HG02943 (cell line): Measurements from ENCODE around the gene ZNF230.

Experiments used
- ATAC-seq: cut with Tn5 transposase; IDR thresholded peaks from one replicate; pipeline ENCODE4 v1.9.1; 2021; ENCODE audit warnings: mild to moderate bottlenecking, low read depth, moderate library complexity; ENCODE audit not compliant: unreplicated experiment

The ZNF230 gene

DNA sequence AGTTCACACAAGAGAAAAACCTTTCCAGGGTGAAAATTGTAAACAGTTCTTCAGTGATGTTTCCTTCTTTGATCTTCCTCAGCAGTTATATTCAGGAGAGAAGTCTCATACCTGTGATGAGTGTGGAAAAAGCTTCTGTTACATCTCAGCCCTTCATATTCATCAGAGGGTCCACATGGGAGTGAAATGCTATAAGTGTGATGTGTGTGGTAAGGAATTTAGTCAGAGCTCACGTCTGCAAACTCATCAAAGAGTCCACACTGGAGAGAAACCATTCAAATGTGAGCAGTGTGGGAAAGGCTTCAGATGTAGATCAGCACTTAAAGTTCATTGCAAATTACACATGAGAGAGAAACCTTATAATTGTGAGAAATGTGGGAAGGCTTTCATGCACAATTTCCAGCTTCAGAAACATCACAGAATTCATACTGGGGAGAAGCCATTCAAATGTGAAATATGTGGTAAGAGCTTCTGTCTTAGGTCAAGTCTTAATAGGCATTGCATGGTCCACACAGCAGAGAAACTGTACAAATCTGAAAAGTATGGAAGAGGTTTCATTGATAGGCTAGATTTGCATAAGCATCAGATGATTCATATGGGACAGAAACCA lies 29.3 kb downstream of the ZNF230 start:
- ATAC-seq, result no peak

DNA sequence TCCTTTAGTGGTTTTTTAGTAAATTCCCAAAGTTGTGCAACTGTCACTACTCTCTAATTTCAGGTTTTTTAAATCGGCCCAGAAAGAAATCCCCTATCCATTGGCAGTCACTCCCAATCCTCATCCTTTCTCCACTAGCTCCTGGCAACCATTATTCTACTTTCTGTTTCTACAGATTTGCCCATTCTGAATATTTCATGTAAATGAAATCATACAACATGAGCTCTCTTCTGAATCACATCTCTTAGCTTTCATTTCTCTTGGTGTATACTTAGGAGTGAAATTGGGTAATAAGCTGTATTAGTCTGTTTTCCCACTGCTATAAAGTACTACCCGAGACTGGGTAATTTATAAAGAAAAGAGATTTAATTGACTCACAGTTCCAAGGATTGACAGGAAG lies 39.4 kb downstream of the ZNF230 start:
- no peak for ATAC-seq

DNA sequence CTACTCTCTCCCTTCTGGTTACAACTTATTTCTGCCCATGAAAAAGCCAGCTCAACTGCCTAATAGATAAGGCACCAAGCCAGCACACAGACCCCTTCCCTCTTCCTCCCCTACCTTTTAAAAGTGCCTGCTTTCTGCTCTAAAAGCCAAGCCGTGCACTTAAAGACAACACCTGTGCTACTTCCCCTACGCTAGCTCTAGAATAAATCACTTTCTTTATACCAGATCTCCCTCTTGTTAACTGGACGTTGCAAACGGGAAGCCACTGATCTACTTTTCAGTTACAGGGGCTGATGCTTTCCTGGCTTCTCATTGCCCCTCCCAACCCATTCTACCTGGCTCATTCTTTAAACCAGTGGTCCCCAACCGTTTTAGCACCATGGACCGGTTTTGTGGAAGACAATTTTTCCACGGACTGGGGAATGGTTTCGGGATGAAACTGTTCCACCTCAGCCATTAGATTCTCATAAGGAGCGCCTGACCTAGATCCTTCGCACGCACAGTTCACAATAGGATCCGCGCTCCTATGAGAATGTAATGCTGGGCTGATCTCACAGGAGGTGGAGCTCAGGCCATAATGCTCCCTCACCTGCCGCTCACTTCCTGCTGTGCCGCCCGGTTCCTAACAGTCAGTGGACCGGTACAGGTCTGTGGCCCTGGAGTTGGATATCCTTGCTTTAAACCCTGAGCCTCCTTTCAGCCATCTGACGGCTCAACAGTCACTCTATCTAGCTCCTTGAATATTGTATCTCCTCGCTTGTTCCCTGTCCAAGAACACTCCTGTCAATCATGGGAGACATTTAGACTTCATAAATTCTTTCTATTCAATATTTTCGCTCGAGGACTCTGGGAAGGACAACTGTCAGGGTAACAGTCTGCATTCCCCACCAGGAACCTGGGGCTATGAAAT lies 48.2 kb downstream of the ZNF230 start:
- ATAC-seq, result no peak

DNA sequence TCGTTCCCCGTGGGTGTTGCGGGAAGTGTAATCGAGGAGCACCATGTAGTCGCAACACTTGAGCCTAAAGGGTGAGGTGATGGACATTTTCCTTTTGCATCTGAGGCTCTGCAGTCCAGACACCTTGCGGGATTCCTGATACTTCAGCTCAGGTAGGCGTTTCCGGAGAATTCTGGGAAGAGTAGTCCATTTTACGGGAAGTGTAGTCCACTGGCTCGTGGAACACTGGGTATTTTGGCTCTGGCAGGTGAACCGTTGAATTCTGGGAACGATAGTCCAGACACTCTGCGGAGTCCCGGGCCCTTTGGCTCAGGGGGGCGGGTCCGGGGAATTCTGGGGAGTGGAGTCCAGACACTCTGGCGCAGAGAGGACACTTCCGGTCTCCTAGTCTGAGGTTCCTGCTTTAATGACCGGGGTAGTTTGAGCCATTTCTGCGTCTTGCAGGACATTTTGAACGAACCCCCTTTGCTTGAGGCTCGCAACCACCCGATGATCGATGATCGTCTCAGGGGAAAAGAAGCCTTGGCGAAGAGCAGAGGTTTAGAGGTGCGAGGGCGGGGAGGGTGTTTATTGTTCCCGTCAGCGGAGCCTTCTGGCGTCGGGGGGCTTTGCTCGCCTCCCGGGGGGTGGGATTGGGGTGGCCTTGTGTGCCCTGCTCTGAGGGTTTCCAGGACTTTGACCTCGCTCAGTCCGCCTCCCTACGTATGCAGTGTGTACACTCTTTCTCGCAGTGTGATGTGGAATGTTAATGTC lies 49.1 kb downstream of the ZNF230 start, which contains the start of gene ZNF223:
TSS of gene ZNF223 (plus strand) at position 387 of the 753 bp plus-strand sequence. CDS start 3,141 bp downstream, outside the sequence.
- no peak for ATAC-seq

DNA sequence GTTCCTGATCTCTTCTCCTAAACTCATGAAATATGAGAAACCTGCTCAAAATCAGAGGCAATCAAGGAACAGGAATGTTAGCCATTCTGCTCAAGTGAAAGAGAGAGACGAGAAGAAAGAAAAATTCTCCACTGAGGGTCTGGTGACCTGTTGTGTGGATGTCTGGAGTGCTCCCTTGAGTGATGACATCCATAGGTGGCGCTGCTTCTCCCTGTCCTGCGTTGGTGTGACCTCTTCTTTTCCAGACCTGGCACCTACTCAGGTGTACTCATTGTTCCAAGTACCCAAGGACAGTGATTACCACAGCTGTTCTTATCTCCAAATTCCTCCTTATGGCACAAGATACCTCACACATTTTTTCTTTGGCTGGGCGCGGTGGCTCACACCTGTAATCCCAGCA lies 53.1 kb downstream of the ZNF230 start:
- ATAC-seq, result no peak

DNA sequence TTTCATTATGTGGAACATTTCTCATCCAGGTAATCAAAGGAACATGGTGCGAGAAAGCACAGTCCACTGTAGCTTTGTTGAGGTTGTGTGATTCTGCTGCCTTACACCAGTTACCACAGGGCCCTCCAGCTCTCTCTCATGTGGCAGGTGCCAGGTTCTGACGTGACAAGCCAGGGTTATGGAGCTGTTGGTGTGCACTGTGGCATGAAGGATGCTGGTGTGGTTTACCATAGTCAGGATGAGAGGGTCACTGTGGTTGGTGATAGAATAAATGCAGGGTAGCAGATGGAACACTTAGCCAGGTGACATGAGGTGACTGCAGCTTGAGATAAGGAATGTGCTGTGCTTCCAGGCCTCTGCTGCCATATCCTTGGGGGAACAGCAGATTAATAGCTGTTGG lies 56.5 kb downstream of the ZNF230 start:
- ATAC-seq, result no peak

DNA sequence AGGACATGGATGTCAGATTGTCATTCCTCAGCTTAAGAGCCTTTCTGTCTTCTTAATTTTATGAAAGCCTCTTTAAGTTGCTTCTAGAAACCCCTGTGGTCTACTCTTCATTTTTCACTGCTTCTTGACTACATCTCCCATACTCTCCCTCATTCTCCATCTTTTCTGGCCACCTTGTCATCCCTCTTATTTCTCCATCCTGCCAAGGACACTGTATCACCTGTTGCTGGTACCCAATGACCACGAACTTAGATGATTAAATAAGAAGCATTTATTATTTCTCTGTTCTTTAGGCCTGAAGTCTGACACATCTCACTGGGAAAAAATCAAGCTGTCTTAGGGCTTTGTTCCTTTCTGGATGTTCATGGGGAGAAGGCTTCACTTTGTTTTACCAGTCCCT lies 58.3 kb downstream of the ZNF230 start:
- ATAC-seq, result no peak
